Heart right ventricle (tissue), 16 donors: ENCODE results near the gene DIPK1A. TPM values are rescaled to one million over a fixed set of nuclear protein-coding genes. Genes with fewer than 3 reads are reported as not detected.

Experiments
- ATAC-seq, 8 donors: fragments of 200-7000 bp; cut with Tn5 transposase; one replicate each; pipeline ENCODE4 v1.9.1; 2020; ENCODE audit warnings: mild to moderate bottlenecking in 8 of 8, moderate library complexity in 8 of 8, moderate number of reproducible peaks in 1 of 8
- DNase-seq, 2 donors: peaks; one replicate each; pipeline ENCODE4 v3.0.0-alpha.2; 2020
- H3K27ac ChIP-seq, 10 donors: fragments of 200-600 bp; sonication (generic) in 2 of 10; one replicate each; pipeline versions ENCODE4 v1.5.0 to v1.8.0; 2020 to 2022; ENCODE audit warnings: mild to moderate bottlenecking in 3 of 10
- H3K27me3 ChIP-seq, 7 donors: fragments of 200-600 bp; one replicate each; pipeline ENCODE4 v1.8.0; 2021 to 2022; ENCODE audit warnings: mild to moderate bottlenecking in 2 of 7
- H3K36me3 ChIP-seq, 9 donors: fragments of 200-600 bp; sonication (generic) in 1 of 9; one replicate each; pipeline versions ENCODE4 v1.5.0 to v1.8.0; 2020 to 2022; ENCODE audit warnings: mild to moderate bottlenecking in 2 of 9
- H3K4me1 ChIP-seq, 9 donors: fragments of 200-600 bp; sonication (generic) in 1 of 9; one replicate each; pipeline versions ENCODE4 v1.5.0 to v1.8.0; 2020 to 2022; ENCODE audit warnings: mild to moderate bottlenecking in 4 of 9
- H3K4me3 ChIP-seq, 10 donors: fragments of 200-600 bp; sonication (generic) in 2 of 10; one replicate each; pipeline versions ENCODE4 v1.5.0 to v1.8.0; 2020 to 2022; ENCODE audit warnings: mild to moderate bottlenecking in 7 of 10, moderate library complexity in 2 of 10
- H3K9me3 ChIP-seq, 11 donors: fragments of 200-600 bp in 10 of 11; sonication (generic) in 2 of 11; one replicate each; pipeline versions ENCODE4 v1.5.0 to v1.8.0; 2013 to 2022; ENCODE audit warnings: mild to moderate bottlenecking in 2 of 11, control low read depth in 1 of 11, moderate library complexity in 1 of 11
- CTCF ChIP-seq, 9 donors: fragments of 200-600 bp; sonication (generic) in 2 of 9; IDR thresholded peaks; one replicate each; pipeline versions ENCODE4 v1.5.0 to v1.8.0; 2021 to 2022; ENCODE audit warnings: antibody characterized with exemption in 9 of 9, mild to moderate bottlenecking in 5 of 9, moderate library complexity in 1 of 9
- WGBS, 2 donors: extraction: QIAGEN DNeasy Blood & Tissue Kit; methylation state at CpG; one replicate each; pipeline ENCODE4 v1.1.7; 2013; ENCODE audit warnings: inconsistent platforms in 1 of 2; 5-methylcytosine and 5-hydroxymethylcytosine counted together
- intact Hi-C, 10 donors: fragments of 100-400 bp; cut with DNase I; formaldehyde crosslinking; loops; one replicate each; pipeline versions ENCODE4 v1.11.1 to v1.14.2; 2022
- polyA plus RNA-seq, 2 donors: library from polyadenylated mRNA; stranded (reverse); fragments of 200-250 nt; gene quantifications; one replicate each; pipeline ENCODE4 v1.2.3, GENCODE V29; 2013
- total RNA-seq, 10 donors: library from RNA; stranded (reverse); fragmentation: NEBNext Ultra II Directional in 3 of 10; extraction: Animal tissue kit (Norgen Biotek cat#: 25700) in 3 of 10; gene quantifications; one replicate each; pipeline versions ENCODE4 v1.2.1 to v1.2.4, GENCODE V29; 2021 to 2023
- donor health status: Arrhythmogenic right ventricular cardiomyopathy.
- donor health status: ischemic (EF 13 %, LVEDD 7.1; RV severe dilation, severe dysfunction).
- donor health status: healthy with polysubstance abuse.
- donor health status: DM: no; HTN: yes; CAD: no.
- donor health status: DM: no; HTN: no; CAD: no.
- donor health status: ischemic (EF 25% LVEDD 6.9; RV normal size, moderate dysfunction).
- donor health status: ischemic (EF 25% LVEDD 5.7; RV mildly dilated, moderate dysfunction).
- donor health status: healthy.
- donor health status: DM: yes; HTN: yes; CAD: no.
- donor health status: Ischemic cardiomyopathy.
- donor health status: ischemic (EF 35%, LVEDD 5.7; RV mildly dilated, moderate dysfunction).
- donor health status: nonischemic (EF 11% LVEDD 7.7; RV severe dilation, severe dysfunction).
- donor health status: DM: yes; HTN: yes; CAD: no.
- donor health status: PGD.
- donor health status: ischemic (EF 29% LVEDD 5.4; RV normal size, mild dysfunction).
- donor health status: nonischemic (EF 23%, LVEDD 6.1; RV moderate dilation, normal function).

Gene DIPK1A
- total and polyA plus RNA-seq, 12 donors = 3.4 to 8.5 (median 6.3) TPM

GRCh38 chr1:92792340-92792782 lies 168.9 kb downstream of the DIPK1A start:
- ATAC-seq (peak in 3 of 8 donors; percentile 34 to 44 (median 42)), DNase-seq (no peak)
- intact Hi-C loops = no loop called here
- H3K4me1 ChIP-seq = peaks cover 0 to 15% (median 7%) of the 10 kb centered on the region in 9 donors
- H3K27me3 ChIP-seq = no peaks in the 10 kb centered on the region
- peaks cover 0 to 10% (median 0%) of the 10 kb centered on the region in 11 donors for H3K9me3 ChIP-seq
- H3K4me3 ChIP-seq = peak overlapping the region in 3 of 10 donors; percentile 9 to 21 (median 19)
- 31 to 42% methylated on average over 3 of the region's 3 CpGs for WGBS, 2 donors
- H3K27ac ChIP-seq = peak overlapping the region in 6 of 10 donors; percentile 25 to 40 (median 30)
- no peak for TF ChIP-seq CTCF (IDR thresholded peaks at IDR 0.05)
- H3K36me3 ChIP-seq = no peaks in the 10 kb centered on the region

Other genes with a start within 250 kb of the DIPK1A start
- 10 to 100 TPM; 20.5 to 46.2 (median 27.4) TPM for gene EVI5, start 176.4 kb downstream of the DIPK1A start, total RNA-seq
- gene EVI5, start 176.4 kb downstream of the DIPK1A start, polyA plus RNA-seq = 1 to 10 TPM; 4.6 to 5.0 TPM
- gene RPL5, start 129.4 kb downstream of the DIPK1A start, total RNA-seq = 100 to 1,000 TPM; 468 to 646 (median 544) TPM
- 1,000 to 10,000 TPM; 1,383 to 1,695 TPM for gene RPL5, start 129.4 kb downstream of the DIPK1A start, polyA plus RNA-seq
- 10 to 100 TPM in 1 of 10 donors, 1 to 10 TPM in 9; 7.6 to 10.0 (median 8.3) TPM for gene MTF2, start 117.8 kb upstream of the DIPK1A start, total RNA-seq
- gene MTF2, start 117.8 kb upstream of the DIPK1A start, polyA plus RNA-seq = 10 to 100 TPM in 1 of 2 donors, 1 to 10 TPM in 1; 3.9 to 14.0 TPM
- gene TMED5, start 219.0 kb upstream of the DIPK1A start, total RNA-seq = 10 to 100 TPM; 36.7 to 82.4 (median 39.2) TPM
- 10 to 100 TPM in 1 of 2 donors, 1 to 10 TPM in 1; 8.4 to 27.3 TPM for gene TMED5, start 219.0 kb upstream of the DIPK1A start, polyA plus RNA-seq
- 1 to 10 TPM; 2.0 to 4.8 (median 3.0) TPM for gene CCDC18, start 219.3 kb upstream of the DIPK1A start, total RNA-seq
- gene CCDC18, start 219.3 kb upstream of the DIPK1A start, polyA plus RNA-seq = 1 to 10 TPM; 1.4 to 6.8 TPM